ENCODE measurements around the gene CHST15. TPM values are rescaled to one million over a fixed set of nuclear protein-coding genes. Genes with fewer than 3 reads are reported as not detected.

Gene CHST15
- total and polyA plus RNA-seq, 2 of the 13 experiments (the other 11 are each of a cell fraction or from before 2014, with no cell fraction given): 1.4 to 94.7 TPM

GRCh38 chr10:124043310-124044142 lies 49.9 kb downstream of the CHST15 start (continued):
- no peak for TF ChIP-seq ATF3 (CRISPR knock-in tag; IDR thresholded peaks at IDR 0.05)
- TF ChIP-seq ZNF101 (CRISPR knock-in tag; IDR thresholded peaks at IDR 0.05; ENCODE audit: borderline replicate concordance, low read depth): no peak
- TF ChIP-seq FOSL2 (CRISPR knock-in tag; IDR thresholded peaks at IDR 0.05): peak; percentile 64
- TF ChIP-seq IRF1 (CRISPR knock-in tag; IDR thresholded peaks at IDR 0.05; ENCODE audit: low read depth): no peak; the same call in 1 of the 2 replicates
- no peak for TF ChIP-seq WIZ (CRISPR knock-in tag; IDR thresholded peaks at IDR 0.05)
- TF ChIP-seq TEAD3 (CRISPR knock-in tag; optimal IDR thresholded peaks at IDR 0.05; ENCODE audit: borderline replicate concordance): peak; percentile 82
- TF ChIP-seq HNF1B (CRISPR knock-in tag; IDR thresholded peaks at IDR 0.05): peak; percentile 98
- TF ChIP-seq MTF2 (CRISPR knock-in tag; IDR thresholded peaks at IDR 0.05; ENCODE audit: borderline replicate concordance): no peak
- TF ChIP-seq HOXA5 (CRISPR knock-in tag; IDR thresholded peaks at IDR 0.05): peak; percentile 45; the same call in 1 of the 2 replicates
- TF ChIP-seq NR1H2 (CRISPR knock-in tag; IDR thresholded peaks at IDR 0.05; ENCODE audit: borderline replicate concordance, low read depth): no peak
- TF ChIP-seq ZNF598 (CRISPR knock-in tag; IDR thresholded peaks at IDR 0.05; ENCODE audit: borderline replicate concordance): 0 out of 2 replicates have a peak, but pooled peaks have one; percentile 52
- TF ChIP-seq THAP9 (CRISPR knock-in tag; IDR thresholded peaks at IDR 0.05; ENCODE audit: borderline replicate concordance): peak; percentile 68; the same call in 1 of the 2 replicates
- TF ChIP-seq ZNF567 (CRISPR knock-in tag; IDR thresholded peaks at IDR 0.05; ENCODE audit: borderline replicate concordance): 0 out of 2 replicates have a peak, but pooled peaks have one; percentile 39
- 0 out of 2 replicates have a peak, but pooled peaks have one; percentile 33 for TF ChIP-seq ZBTB7A (CRISPR knock-in tag; IDR thresholded peaks at IDR 0.05)
- TF ChIP-seq LBX2 (CRISPR knock-in tag; IDR thresholded peaks at IDR 0.05; ENCODE audit: borderline replicate concordance): 0 out of 2 replicates have a peak, but pooled peaks have one; percentile 48
- TF ChIP-seq HOXA3 (CRISPR knock-in tag; IDR thresholded peaks at IDR 0.05): peak; percentile 73
- TF ChIP-seq ZNF10 (CRISPR knock-in tag; IDR thresholded peaks at IDR 0.05; ENCODE audit: borderline replicate concordance, low read depth): no peak
- no peak for TF ChIP-seq SIN3B (IDR thresholded peaks at IDR 0.05; ENCODE audit: low read length)
- peak; percentile 63 for TF ChIP-seq ZFY (CRISPR knock-in tag; IDR thresholded peaks at IDR 0.05)
- peak; percentile 90 for TF ChIP-seq ZBTB20 (CRISPR knock-in tag; IDR thresholded peaks at IDR 0.05; ENCODE audit: borderline replicate concordance, low read depth)
- TF ChIP-seq ZFP36L2 (CRISPR knock-in tag; IDR thresholded peaks at IDR 0.05): no peak
- TF ChIP-seq THYN1 (CRISPR knock-in tag; IDR thresholded peaks at IDR 0.05; ENCODE audit: borderline replicate concordance, low read depth): no peak
- TF ChIP-seq MTA1 (CRISPR knock-in tag; IDR thresholded peaks at IDR 0.05; ENCODE audit: borderline replicate concordance): peak; percentile 97

All from HepG2 (cell line).